ENCODE measurements around the gene WDR41. TPM values are rescaled to one million over a fixed set of nuclear protein-coding genes. Genes with fewer than 3 reads are reported as not detected.

Gene WDR41
- total RNA-seq, 1 experiment from 2014 or later, result 107 TPM

DNA sequence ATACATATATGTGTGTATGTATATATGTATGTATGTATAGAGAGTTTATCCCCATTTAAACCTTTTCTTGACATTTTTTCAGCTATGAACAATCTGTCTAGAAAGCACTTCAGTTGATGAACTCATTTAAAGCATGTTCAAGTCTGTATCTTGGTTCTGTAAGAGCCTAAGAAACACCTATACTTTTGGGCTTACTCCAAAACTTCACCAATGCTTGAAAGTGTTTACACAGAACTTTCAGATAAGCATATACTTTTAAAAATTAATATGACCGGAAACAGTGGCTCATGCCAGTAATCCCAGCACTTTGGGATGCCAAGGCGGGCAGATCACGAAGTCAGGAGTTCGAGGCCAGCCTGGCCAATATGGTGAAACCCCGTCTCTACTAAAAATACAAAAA is 30.8 kb downstream of the WDR41 start:
- TF ChIP-seq CTCF (IDR thresholded peaks at IDR 0.05; ENCODE audit: unreplicated experiment), result no peak
- no TSS peak for BruUV-seq (replicated peaks)
- no peak overlapping the region for H3K4me3 Mint-ChIP-seq (ENCODE audit: unreplicated experiment)
- H3K4me1 Mint-ChIP-seq (ENCODE audit: insufficient read depth, unreplicated experiment), result peaks cover 8% of the 10 kb centered on the region
- ChIA-PET CTCF (interaction anchor here (1.7 kb wide), 1 partner anchor 31 kb away, joined by 9 read pairs; the partner anchor contains the start of gene WDR41), POLR2A (no interaction called here)
- intact Hi-C loops (cut with micrococcal nuclease), result no loop called here
- no peak overlapping the region for H3K27ac Mint-ChIP-seq (ENCODE audit: low read depth, unreplicated experiment)
- peaks cover 38% of the 10 kb centered on the region for H3K36me3 Mint-ChIP-seq (ENCODE audit: insufficient read depth, unreplicated experiment)
- no peaks in the 10 kb centered on the region for H3K27me3 Mint-ChIP-seq (ENCODE audit: insufficient read depth, unreplicated experiment)
- no peaks in the 10 kb centered on the region for H3K9me3 Mint-ChIP-seq (ENCODE audit: unreplicated experiment)
- no peak for DNase-seq (ENCODE audit: unreplicated experiment)

- Mint-ChIP-seq H3K4me1 (ENCODE audit: insufficient read depth, unreplicated experiment) (no peaks in the 10 kb centered on the region), H3K36me3 (ENCODE audit: insufficient read depth, unreplicated experiment) (peaks cover 62% of the 10 kb centered on the region), H3K27me3 (ENCODE audit: insufficient read depth, unreplicated experiment) (no peaks in the 10 kb centered on the region), H3K9me3 (ENCODE audit: unreplicated experiment) (no peaks in the 10 kb centered on the region), H3K4me3 (ENCODE audit: unreplicated experiment) (no peak overlapping the region), H3K27ac (ENCODE audit: low read depth, unreplicated experiment) (no peak overlapping the region)
- intact Hi-C loops (cut with micrococcal nuclease), result no loop called here
- TF ChIP-seq CTCF (IDR thresholded peaks at IDR 0.05; ENCODE audit: unreplicated experiment), result no peak
- CTCF ChIA-PET, result no interaction called here
- DNase-seq (ENCODE audit: unreplicated experiment), result no peak
- POLR2A ChIA-PET, result interaction anchor here (1.1 to 1.5 kb wide), 2 partner anchors 11 to 38 kb away, joined by 3 to 5 read pairs; partner anchors contain the start of gene WDR41
- no TSS peak for BruUV-seq (replicated peaks)
These were observed 38.0 kb downstream of the WDR41 start for GRCh38 chr5:77454123-77454522.

- no peak for TF ChIP-seq CTCF (IDR thresholded peaks at IDR 0.05; ENCODE audit: unreplicated experiment)
- ChIA-PET POLR2A (interaction anchor here (1.2 kb wide), 1 partner anchor 232 kb away, joined by 3 read pairs; no protein-coding TSS in a partner anchor), CTCF (interaction anchor here (0.6 to 1.7 kb wide), 5 partner anchors 15 to 1844 kb away, joined by 3 to 6 read pairs (median 4); no protein-coding TSS in a partner anchor)
- Mint-ChIP-seq H3K36me3 (ENCODE audit: insufficient read depth, unreplicated experiment) (peaks cover 71% of the 10 kb centered on the region), H3K27me3 (ENCODE audit: insufficient read depth, unreplicated experiment) (no peaks in the 10 kb centered on the region), H3K4me1 (ENCODE audit: insufficient read depth, unreplicated experiment) (no peaks in the 10 kb centered on the region), H3K9me3 (ENCODE audit: unreplicated experiment) (peaks cover 3% of the 10 kb centered on the region), H3K4me3 (ENCODE audit: unreplicated experiment) (no peak overlapping the region), H3K27ac (ENCODE audit: low read depth, unreplicated experiment) (no peak overlapping the region)
- BruUV-seq (replicated peaks), result no TSS peak
- DNase-seq (ENCODE audit: unreplicated experiment), result no peak
- intact Hi-C loops (cut with micrococcal nuclease), result no loop called here
These were observed 39.8 kb downstream of the WDR41 start for GRCh38 chr5:77452351-77452750.

GRCh38 chr5:77449981-77450380 is 42.1 kb downstream of the WDR41 start:
- H3K9me3 Mint-ChIP-seq (ENCODE audit: unreplicated experiment), result peaks cover 5% of the 10 kb centered on the region
- H3K36me3 Mint-ChIP-seq (ENCODE audit: insufficient read depth, unreplicated experiment), result peaks cover 84% of the 10 kb centered on the region
- intact Hi-C loops (cut with micrococcal nuclease), result no loop called here
- BruUV-seq (replicated peaks), result no TSS peak
- no peak overlapping the region for H3K4me3 Mint-ChIP-seq (ENCODE audit: unreplicated experiment)
- POLR2A ChIA-PET, result interaction anchor here (1.2 to 1.5 kb wide), 2 partner anchors 36 to 42 kb away, joined by 3 to 4 read pairs; partner anchors contain the start of gene WDR41
- CTCF ChIA-PET, result interaction anchor here (0.6 to 2.3 kb wide), 2 partner anchors 42 to 307 kb away, joined by 3 to 7 read pairs; partner anchors contain the start of gene WDR41
- no peaks in the 10 kb centered on the region for H3K4me1 Mint-ChIP-seq (ENCODE audit: insufficient read depth, unreplicated experiment)
- H3K27me3 Mint-ChIP-seq (ENCODE audit: insufficient read depth, unreplicated experiment), result no peaks in the 10 kb centered on the region
- DNase-seq (ENCODE audit: unreplicated experiment), result peak; percentile 3
- TF ChIP-seq CTCF (IDR thresholded peaks at IDR 0.05; ENCODE audit: unreplicated experiment), result no peak
- H3K27ac Mint-ChIP-seq (ENCODE audit: low read depth, unreplicated experiment), result peak overlapping the region; percentile 5
